Measurements from ENCODE around the gene GMDS.
A peak's percentile ranks its signal among the peaks of the same experiment; 100 is the strongest.

GMDS gene

DNA sequence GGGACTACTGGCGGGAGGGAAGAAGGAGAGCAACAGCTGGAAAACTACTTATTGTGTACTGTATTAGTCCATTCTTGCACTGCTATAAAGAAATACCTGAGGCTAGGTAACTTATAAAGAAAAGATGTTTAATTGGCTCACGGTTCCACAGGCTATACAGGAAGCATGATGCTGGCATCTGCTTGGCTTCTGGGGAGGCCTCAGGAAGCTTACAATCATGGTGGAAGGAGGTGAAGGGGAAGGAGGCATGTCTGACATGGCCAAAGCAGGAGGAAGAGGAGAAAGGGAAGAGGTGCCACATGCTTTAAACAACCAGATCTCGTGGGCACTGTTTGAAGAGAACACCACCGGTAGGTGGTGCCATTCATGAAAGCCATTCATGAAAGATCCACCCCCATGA is 67.3 kb downstream of the GMDS start:
- no peak for DNase-seq (ENCODE audit: low read depth)

GRCh38 chr6:2175825-2176224 is 69.6 kb downstream of the GMDS start:
- no peak for DNase-seq (ENCODE audit: low read depth)

GRCh38 chr6:2173203-2173961 is 72.0 kb downstream of the GMDS start:
- no peak for DNase-seq (ENCODE audit: low read depth)

DNA sequence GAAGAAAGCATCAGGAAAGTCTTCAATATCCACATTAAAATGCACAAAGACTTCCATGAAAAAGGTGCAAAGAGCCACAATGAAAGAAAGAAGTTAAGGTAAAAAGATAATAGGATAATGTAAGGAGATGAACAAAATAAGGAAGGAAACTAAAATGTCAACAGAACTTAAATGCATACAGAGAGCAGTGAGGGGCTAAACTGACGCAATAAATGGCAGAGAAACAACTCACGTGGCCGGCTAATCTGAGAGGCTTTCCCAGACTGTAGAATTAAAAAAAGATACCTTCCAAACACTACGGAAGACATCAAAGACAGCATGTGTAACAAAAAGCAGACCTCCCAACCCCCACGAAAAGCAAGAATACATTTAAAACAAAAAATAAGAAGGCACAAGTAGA is 73.7 kb downstream of the GMDS start:
- DNase-seq (ENCODE audit: low read depth), result no peak

DNA sequence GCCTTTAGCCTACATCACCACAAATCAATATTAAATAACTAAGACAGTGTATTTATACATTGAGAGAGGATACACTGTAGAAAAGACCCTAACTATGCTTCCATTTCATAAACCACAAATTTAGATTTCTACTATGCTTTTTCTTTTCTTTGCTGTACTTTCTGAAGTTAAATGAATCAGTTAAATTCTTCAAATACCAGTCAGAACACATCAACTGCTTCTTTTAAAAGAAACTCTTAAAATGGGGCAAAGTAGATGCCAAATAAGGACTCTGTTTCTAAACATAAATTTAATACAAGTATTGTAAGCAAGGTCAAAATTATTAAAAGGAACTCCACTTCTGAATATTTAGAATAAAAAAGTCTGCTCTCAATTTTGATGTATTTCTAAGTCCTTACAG is 76.9 kb downstream of the GMDS start:
- DNase-seq (ENCODE audit: low read depth), result no peak

DNA sequence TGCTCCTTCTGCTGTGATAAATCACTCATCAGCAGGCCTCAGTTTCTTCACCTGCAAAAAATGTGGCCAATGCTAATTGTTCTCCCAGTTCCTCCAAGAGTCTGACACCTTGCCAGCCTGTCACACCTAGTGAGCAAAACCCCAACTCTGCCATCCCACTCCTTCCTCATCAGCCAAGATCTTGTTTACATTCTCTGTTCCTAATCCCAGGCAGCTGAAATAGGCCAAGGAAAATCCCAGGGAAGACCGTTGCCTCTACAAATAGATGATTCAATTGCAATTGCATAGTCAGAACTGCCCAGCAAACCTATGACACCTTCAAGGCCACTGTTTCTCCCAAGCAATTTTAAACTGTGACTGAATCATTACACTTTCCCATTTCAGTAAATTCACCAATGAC is 78.7 kb downstream of the GMDS start:
- DNase-seq (ENCODE audit: low read depth), result no peak

GRCh38 chr6:2165286-2165685 is 80.1 kb downstream of the GMDS start:
- DNase-seq (ENCODE audit: low read depth), result no peak

DNA sequence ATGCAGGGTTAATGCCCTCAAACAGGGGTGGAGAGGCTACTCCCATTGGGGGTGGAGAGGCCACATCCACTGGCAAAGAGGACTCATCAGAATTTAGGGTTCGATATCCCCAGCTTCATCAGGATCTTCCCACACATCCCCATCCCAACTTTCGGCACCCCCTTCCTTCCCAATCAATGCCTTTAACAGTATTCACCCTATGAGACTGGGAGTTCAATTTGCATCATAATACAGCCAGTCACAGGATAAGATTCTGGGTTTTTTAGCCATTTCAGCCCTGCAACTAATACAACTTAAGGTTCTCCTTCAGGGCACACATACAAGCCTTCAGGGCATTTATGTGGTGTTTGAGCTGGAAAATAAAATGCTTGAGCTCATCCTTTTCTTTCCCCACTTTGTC is 80.9 kb downstream of the GMDS start:
- DNase-seq (ENCODE audit: low read depth), result no peak

DNA sequence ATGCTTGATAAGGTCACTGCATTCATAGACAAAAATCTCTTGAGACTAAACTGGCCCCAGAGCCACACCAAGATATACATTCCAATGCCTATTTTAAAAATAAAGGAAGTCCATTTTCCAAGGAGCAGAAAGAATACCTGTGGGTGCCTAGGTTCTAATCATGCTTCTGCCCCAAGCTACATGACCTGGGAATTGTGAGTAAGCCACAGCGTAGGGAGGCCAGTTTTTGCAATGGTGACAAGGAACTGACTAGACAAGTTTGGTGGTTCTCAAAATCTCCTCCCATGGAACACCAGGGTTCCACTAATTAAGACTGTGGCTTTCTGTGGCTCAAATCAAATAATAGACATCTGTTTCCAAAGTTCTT is 83.3 kb downstream of the GMDS start:
- DNase-seq (ENCODE audit: low read depth), result no peak

- DNase-seq (ENCODE audit: low read depth), result no peak
These were observed 86.7 kb downstream of the GMDS start for GRCh38 chr6:2158596-2159271.

DNA sequence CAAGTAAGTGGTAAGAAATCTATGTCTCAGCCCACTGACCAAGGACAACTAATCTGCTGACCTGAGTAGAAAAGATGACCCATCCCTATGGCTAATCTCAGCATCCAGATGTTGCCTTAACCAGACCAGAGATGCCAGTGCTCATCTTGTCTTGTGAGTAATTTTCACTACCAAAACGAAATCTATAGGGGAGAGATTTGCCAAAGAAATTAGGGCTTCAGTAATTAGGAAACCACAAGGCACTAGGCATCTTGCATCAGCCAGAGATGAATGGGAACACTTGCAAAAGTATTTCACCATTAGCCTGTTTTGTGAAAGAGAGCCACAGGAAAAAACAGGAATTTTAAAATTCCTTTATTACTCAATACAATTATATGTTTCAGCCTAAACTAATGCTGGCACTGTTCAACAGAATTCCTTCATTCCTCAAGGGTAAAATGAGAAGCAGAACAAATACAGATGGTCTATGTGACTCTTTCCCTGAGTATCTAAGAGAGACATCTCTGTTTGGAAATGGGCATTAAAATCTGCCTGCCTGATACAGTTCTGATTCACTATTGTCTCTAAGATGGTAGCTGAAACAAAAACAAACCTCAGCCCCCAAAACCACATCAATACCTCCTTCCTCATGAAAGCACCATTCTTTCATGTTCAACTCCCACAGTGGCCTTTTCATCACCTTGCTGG is 87.8 kb downstream of the GMDS start:
- peak; percentile 73 for DNase-seq (ENCODE audit: low read depth)

- no peak for DNase-seq (ENCODE audit: low read depth)
These were observed 90.2 kb downstream of the GMDS start for GRCh38 chr6:2155206-2155605.

GRCh38 chr6:2149361-2150006 is 95.9 kb downstream of the GMDS start:
- no peak for DNase-seq (ENCODE audit: low read depth)

DNA sequence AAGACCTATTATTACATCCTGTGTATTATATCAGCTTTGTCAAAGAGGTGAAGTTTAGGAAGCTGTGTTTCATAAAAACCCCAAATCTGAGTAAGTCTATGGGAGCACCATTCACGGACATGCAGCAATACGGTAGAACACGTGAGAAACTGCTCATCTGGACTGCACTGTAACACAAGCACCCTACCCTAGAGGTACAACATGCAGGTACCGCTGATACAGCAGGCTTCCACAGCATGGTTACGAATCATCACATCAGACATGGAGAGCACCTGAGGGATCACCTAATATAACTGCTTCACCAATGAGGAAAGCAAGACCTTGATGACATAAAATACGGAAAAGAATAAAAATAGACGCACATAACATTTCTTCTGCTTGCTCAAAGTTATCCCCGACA is 96.7 kb downstream of the GMDS start:
- DNase-seq (ENCODE audit: low read depth), result no peak

- no peak for DNase-seq (ENCODE audit: low read depth)
These were observed 97.5 kb downstream of the GMDS start for GRCh38 chr6:2147766-2148448.

DNA sequence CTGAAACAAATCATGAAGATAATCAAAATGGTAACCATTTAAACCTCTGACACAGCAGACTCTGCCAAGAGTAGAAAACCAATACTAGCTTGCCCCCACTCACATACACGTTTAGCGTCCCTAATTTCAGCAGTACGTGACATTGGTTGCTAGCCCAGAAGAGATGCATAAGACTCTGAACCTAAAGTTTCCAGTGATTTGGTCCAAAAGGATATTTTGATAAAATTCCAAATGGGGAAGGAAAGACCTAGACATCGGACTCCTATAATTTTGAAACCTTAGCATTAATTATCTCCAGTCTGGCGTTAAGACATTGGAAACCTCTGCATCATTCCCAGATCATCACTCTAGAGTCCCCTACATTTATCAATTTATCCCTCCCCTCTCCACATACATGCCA is 98.1 kb downstream of the GMDS start:
- no peak for DNase-seq (ENCODE audit: low read depth)

- DNase-seq (ENCODE audit: low read depth), result no peak
These were observed 101.2 kb downstream of the GMDS start for GRCh38 chr6:2144210-2144609.

DNA sequence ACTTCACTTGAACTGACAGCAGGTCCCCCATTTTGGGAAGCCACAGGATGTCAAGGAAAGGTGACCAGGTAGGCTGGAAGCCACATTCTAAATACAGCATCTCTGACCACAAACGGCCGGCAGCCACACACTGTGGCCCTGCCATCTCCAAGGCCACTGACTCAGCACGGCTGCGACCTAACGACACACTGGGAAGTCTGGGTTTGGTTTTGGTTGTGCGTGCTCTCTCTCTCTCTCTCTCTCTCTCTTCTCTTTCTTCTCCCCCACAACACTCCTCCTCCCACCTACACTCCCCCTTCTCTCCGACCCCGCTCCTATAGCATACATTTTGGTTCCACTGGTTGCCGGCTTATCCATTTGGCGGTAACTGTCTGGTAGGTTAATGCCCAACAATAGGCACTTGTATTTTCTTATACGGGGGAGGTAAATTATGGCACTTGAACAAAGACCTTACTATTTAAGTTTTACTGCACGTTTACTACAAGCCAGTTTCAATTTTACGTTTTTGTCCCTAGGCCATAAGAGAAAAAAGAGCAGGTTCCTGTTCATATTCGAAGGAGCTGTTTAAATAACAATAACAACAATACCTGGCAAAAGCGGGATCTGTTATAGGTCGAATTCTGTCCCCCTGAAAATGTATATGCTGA is 103.6 kb downstream of the GMDS start:
- no peak for DNase-seq (ENCODE audit: low read depth)

- DNase-seq (ENCODE audit: low read depth), result no peak
These were observed 104.8 kb downstream of the GMDS start for GRCh38 chr6:2140438-2141128.

- DNase-seq (ENCODE audit: low read depth), result no peak
These were observed 110.0 kb downstream of the GMDS start for GRCh38 chr6:2135401-2135800.

DNA sequence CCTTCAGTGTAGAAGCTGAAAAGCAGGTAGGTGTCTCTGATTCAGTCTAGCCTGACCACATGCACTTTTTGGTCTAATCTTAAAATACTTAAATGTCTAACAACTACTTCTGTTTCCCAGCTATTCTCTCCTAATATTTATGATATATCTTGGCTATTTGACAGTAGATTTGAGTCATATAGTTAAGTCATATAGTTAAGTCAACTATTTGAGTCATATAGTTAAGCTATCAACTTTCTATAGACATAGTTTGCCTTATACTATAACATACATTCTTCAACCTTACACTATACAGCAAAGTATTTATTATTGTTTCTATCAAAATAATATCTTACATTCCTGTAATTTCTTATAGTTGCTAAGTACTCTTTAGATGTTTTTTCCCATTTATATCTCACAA is 110.9 kb downstream of the GMDS start:
- no peak for DNase-seq (ENCODE audit: low read depth)
